WERI-Rb-1 (cell line): ENCODE measurements around the gene GLRX5.

ENCODE experiments used
- DNase-seq: peaks from one replicate; pipeline ENCODE4 v3.0.0-alpha.2; 2020
- H3K27ac ChIP-seq: fragments of 250-450 bp; sonication (Bioruptor Pico); 2 replicates; pipeline ENCODE4 v1.5.1; 2020; ENCODE audit warnings: mild to moderate bottlenecking, moderate library complexity
- H3K27me3 ChIP-seq: fragments of 250-450 bp; sonication (Bioruptor Pico); 2 replicates; pipeline ENCODE4 v1.5.1; 2021; ENCODE audit warnings: mild to moderate bottlenecking, low read depth, moderate library complexity; ENCODE audit not compliant: insufficient read depth, severe bottlenecking
- H3K36me3 ChIP-seq: fragments of 250-450 bp; sonication (Bioruptor Pico); 2 replicates; pipeline ENCODE4 v1.5.1; 2020; ENCODE audit warnings: mild to moderate bottlenecking, moderate library complexity
- H3K4me3 ChIP-seq: 2 replicates; pipeline ENCODE4 v1.5.1; 2011; ENCODE audit warnings: low read depth, mild to moderate bottlenecking, control low read depth, low read length
- H3K9me3 ChIP-seq: fragments of 250-450 bp; sonication (Bioruptor Pico); 2 replicates; pipeline ENCODE4 v1.5.1; 2021; ENCODE audit warnings: mild to moderate bottlenecking, moderate library complexity; ENCODE audit not compliant: severe bottlenecking
- CTCF ChIP-seq: IDR thresholded peaks from 2 replicates; pipeline ENCODE4 v1.5.1; 2011; ENCODE audit warnings: low read depth, mild to moderate bottlenecking, control low read depth, inconsistent platforms, low read length

GLRX5 gene

GRCh38 chr14:95493976-95494375, 40.9 kb upstream of the GLRX5 start:
- no peak overlapping the region for H3K4me3 ChIP-seq
- H3K27ac ChIP-seq, result no peak overlapping the region
- H3K36me3 ChIP-seq, result no peaks in the 10 kb centered on the region
- no peak for DNase-seq
- peaks cover 7% of the 10 kb centered on the region for H3K9me3 ChIP-seq
- TF ChIP-seq CTCF, result no peak
- no peaks in the 10 kb centered on the region for H3K27me3 ChIP-seq

DNA sequence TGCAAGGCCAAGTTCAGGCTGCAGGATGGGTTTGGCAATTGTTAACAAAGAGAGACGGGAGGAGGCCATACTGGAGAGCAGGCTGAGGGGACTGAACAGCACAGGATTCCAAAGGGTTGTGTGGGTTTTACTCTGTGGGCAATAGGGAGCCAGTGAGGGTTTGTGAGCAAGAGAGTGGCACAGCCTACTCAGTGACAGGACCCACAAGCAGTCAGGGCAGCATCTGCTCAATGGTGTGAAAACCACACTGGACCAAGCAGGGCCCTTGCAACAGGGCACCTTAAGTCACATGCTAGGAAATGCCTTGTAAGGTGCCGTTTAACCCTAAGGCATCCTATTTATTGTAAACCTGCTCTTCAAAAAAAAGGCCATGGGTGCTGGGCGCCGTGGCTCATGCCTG, 40.4 kb upstream of the GLRX5 start:
- no peak for DNase-seq
- Histone ChIP-seq H3K27ac (no peak overlapping the region), H3K27me3 (no peaks in the 10 kb centered on the region), H3K9me3 (peaks cover 7% of the 10 kb centered on the region), H3K36me3 (no peaks in the 10 kb centered on the region), H3K4me3 (no peak overlapping the region)
- TF ChIP-seq CTCF, result no peak

GRCh38 chr14:95495076-95495475, 39.8 kb upstream of the GLRX5 start:
- Histone ChIP-seq H3K36me3 (no peaks in the 10 kb centered on the region), H3K27me3 (no peaks in the 10 kb centered on the region), H3K27ac (no peak overlapping the region), H3K4me3 (no peak overlapping the region), H3K9me3 (peaks cover 7% of the 10 kb centered on the region)
- no peak for TF ChIP-seq CTCF
- DNase-seq, result no peak

GRCh38 chr14:95495538-95496025, 39.3 kb upstream of the GLRX5 start:
- H3K27ac ChIP-seq, result no peak overlapping the region
- H3K4me3 ChIP-seq, result no peak overlapping the region
- H3K9me3 ChIP-seq, result peaks cover 7% of the 10 kb centered on the region
- no peaks in the 10 kb centered on the region for H3K36me3 ChIP-seq
- no peaks in the 10 kb centered on the region for H3K27me3 ChIP-seq
- no peak for TF ChIP-seq CTCF
- DNase-seq, result no peak

GRCh38 chr14:95496111-95496681, 38.7 kb upstream of the GLRX5 start:
- Histone ChIP-seq H3K4me3 (no peak overlapping the region), H3K9me3 (peaks cover 7% of the 10 kb centered on the region), H3K36me3 (no peaks in the 10 kb centered on the region), H3K27ac (no peak overlapping the region), H3K27me3 (no peaks in the 10 kb centered on the region)
- TF ChIP-seq CTCF, result no peak
- DNase-seq, result no peak

GRCh38 chr14:95496690-95497259, 38.1 kb upstream of the GLRX5 start:
- Histone ChIP-seq H3K27ac (no peak overlapping the region), H3K27me3 (no peaks in the 10 kb centered on the region), H3K9me3 (peaks cover 7% of the 10 kb centered on the region), H3K4me3 (no peak overlapping the region), H3K36me3 (no peaks in the 10 kb centered on the region)
- DNase-seq, result no peak
- no peak for TF ChIP-seq CTCF
